T-helper 1 cell treated with Interleukin-12 subunit alpha and Interleukin-12 subunit beta and Interleukin-4 antibody, amounts not matched to agents 30 μg/mL and 1 μg/mL, for 36 hours (primary cell): ENCODE data around the gene ZNF229.
"Not testable (repeated sequence)": the region's sequence is repeated elsewhere in the genome, so short reads cannot be mapped to it uniquely, and the experiment has no call there.

Source experiments
- H3K27ac Mint-ChIP-seq: one replicate; pipeline ENCODE4 v1.8.0; 2021; ENCODE audit warnings: mild to moderate bottlenecking, mixed read lengths
- H3K27me3 Mint-ChIP-seq: one replicate; pipeline ENCODE4 v1.8.0; 2021; ENCODE audit warnings: low read depth, mixed read lengths
- H3K36me3 Mint-ChIP-seq: one replicate; pipeline ENCODE4 v1.8.0; 2021; ENCODE audit warnings: low read depth, mixed read lengths
- H3K4me1 Mint-ChIP-seq: one replicate; pipeline ENCODE4 v1.8.0; 2021; ENCODE audit warnings: low read depth, mixed read lengths
- H3K4me3 Mint-ChIP-seq: one replicate; pipeline ENCODE4 v1.8.0; 2021; ENCODE audit warnings: mild to moderate bottlenecking, moderate library complexity, mixed read lengths
- H3K9me3 Mint-ChIP-seq: one replicate; pipeline ENCODE4 v1.8.0; 2021; ENCODE audit warnings: mixed read lengths

Gene ZNF229

DNA sequence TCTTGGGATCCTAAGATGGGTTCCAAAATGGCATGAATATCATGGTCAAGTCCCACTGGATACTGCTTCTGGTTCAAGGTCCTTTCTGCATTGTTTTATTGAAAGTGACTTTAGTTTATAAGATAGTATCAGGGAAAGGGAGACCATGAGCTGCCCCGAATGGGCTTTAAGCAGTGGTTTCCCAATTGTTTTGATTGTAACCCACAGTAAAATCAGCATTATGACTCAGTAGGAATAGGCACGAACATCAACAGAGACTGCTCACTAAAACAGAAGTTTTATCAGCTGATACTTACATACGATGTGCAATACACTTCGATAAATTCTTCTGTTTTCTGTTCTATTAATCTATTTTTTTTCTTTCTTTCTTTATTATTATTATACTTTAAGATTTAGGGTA is 59.0 kb downstream of the ZNF229 start:
- not testable (repeated sequence) for H3K27me3 Mint-ChIP-seq, H3K27ac Mint-ChIP-seq, H3K4me3 Mint-ChIP-seq, H3K36me3 Mint-ChIP-seq, H3K4me1 Mint-ChIP-seq
- peaks cover 61% of the 10 kb centered on the region for H3K9me3 Mint-ChIP-seq
